Prostate gland (tissue), 2 donors: ENCODE data around the gene CRIM1.

ENCODE experiments used
- CTCF ChIP-seq, 4 experiments: fragments of 200-600 bp in 2 of 4; fragments of 450-650 bp in 2 of 4; sonication (generic) in 2 of 4; IDR thresholded peaks; 1 replicate in 3 of 4; 2 replicates in 1 of 4; pipeline ENCODE4 v1.5.1; 2016 to 2019; ENCODE audit warnings: antibody characterized with exemption in 4 of 4, mild to moderate bottlenecking in 2 of 4, moderate library complexity in 2 of 4
- POLR2AphosphoS5 ChIP-seq: sonication (generic); formaldehyde crosslinking; IDR thresholded peaks from one replicate; pipeline ENCODE4 v1.6.1; 2017; ENCODE audit warnings: antibody characterized with exemption

GRCh38 chr2:36425608-36426355, 70.2 kb downstream of the CRIM1 start:
- no peak for TF ChIP-seq CTCF (IDR thresholded peaks at IDR 0.05)
- no peak for TF ChIP-seq POLR2AphosphoS5
